ENCODE results near the gene ECT2.
"Not testable (repeated sequence)": the region's sequence is repeated elsewhere in the genome, so short reads cannot be mapped to it uniquely, and the experiment has no call there.

The ECT2 gene

GRCh38 chr3:172750368-172751174 is at the start of gene ECT2:
ECT2 (plus strand) TSS chr3:172750726; CDS start chr3:172754531, 3,805 bp downstream.
- no peaks in the 10 kb centered on the region for H3K9me3 ChIP-seq (ENCODE audit: low read length)
- peaks cover 16% of the 10 kb centered on the region for H3K36me3 ChIP-seq (ENCODE audit: insufficient read depth, low read length)
- H3K4me1 ChIP-seq (ENCODE audit: insufficient read depth, low read length): peaks cover 13% of the 10 kb centered on the region
- no peaks in the 10 kb centered on the region for H3K27me3 ChIP-seq (ENCODE audit: insufficient read depth, low read length)
- H2AFZ ChIP-seq (ENCODE audit: low read depth, low read length): peak within 1 kb of the TSS; percentile 96
- H3K4me3 ChIP-seq (ENCODE audit: low read length): peak within 1 kb of the TSS; percentile 99

- Histone ChIP-seq H3K4me3 (ENCODE audit: low read length) (no peak overlapping the region), H3K27me3 (ENCODE audit: insufficient read depth, low read length) (no peaks in the 10 kb centered on the region), H3K9me3 (ENCODE audit: low read length) (no peaks in the 10 kb centered on the region), H3K36me3 (ENCODE audit: insufficient read depth, low read length) (no peaks in the 10 kb centered on the region), H2AFZ (ENCODE audit: low read depth, low read length) (no peak overlapping the region), H3K4me1 (ENCODE audit: insufficient read depth, low read length) (peaks cover 21% of the 10 kb centered on the region)
Observed at GRCh38 chr3:172700936-172701455, 49.5 kb upstream of the ECT2 start.

- no peak overlapping the region for H3K4me3 ChIP-seq (ENCODE audit: low read length)
- no peak overlapping the region for H2AFZ ChIP-seq (ENCODE audit: low read depth, low read length)
- peaks cover 21% of the 10 kb centered on the region for H3K4me1 ChIP-seq (ENCODE audit: insufficient read depth, low read length)
- H3K9me3 ChIP-seq (ENCODE audit: low read length): no peaks in the 10 kb centered on the region
- no peaks in the 10 kb centered on the region for H3K27me3 ChIP-seq (ENCODE audit: insufficient read depth, low read length)
- H3K36me3 ChIP-seq (ENCODE audit: insufficient read depth, low read length): no peaks in the 10 kb centered on the region
Observed at GRCh38 chr3:172701751-172702150, 48.8 kb upstream of the ECT2 start.

GRCh38 chr3:172702256-172702655 is 48.3 kb upstream of the ECT2 start:
- no peak overlapping the region for H2AFZ ChIP-seq (ENCODE audit: low read depth, low read length)
- H3K4me3 ChIP-seq (ENCODE audit: low read length): no peak overlapping the region
- no peaks in the 10 kb centered on the region for H3K36me3 ChIP-seq (ENCODE audit: insufficient read depth, low read length)
- peaks cover 20% of the 10 kb centered on the region for H3K4me1 ChIP-seq (ENCODE audit: insufficient read depth, low read length)
- no peaks in the 10 kb centered on the region for H3K9me3 ChIP-seq (ENCODE audit: low read length)
- H3K27me3 ChIP-seq (ENCODE audit: insufficient read depth, low read length): no peaks in the 10 kb centered on the region

GRCh38 chr3:172702731-172703130 is 47.8 kb upstream of the ECT2 start:
- not testable (repeated sequence) for H2AFZ ChIP-seq (ENCODE audit: low read depth, low read length); H3K27me3 ChIP-seq (ENCODE audit: insufficient read depth, low read length); H3K4me3 ChIP-seq (ENCODE audit: low read length); H3K36me3 ChIP-seq (ENCODE audit: insufficient read depth, low read length); H3K9me3 ChIP-seq (ENCODE audit: low read length)
- peaks cover 15% of the 10 kb centered on the region for H3K4me1 ChIP-seq (ENCODE audit: insufficient read depth, low read length)

GRCh38 chr3:172704001-172704400 is 46.5 kb upstream of the ECT2 start:
- Histone ChIP-seq H2AFZ (ENCODE audit: low read depth, low read length) (no peak overlapping the region), H3K4me1 (ENCODE audit: insufficient read depth, low read length) (peaks cover 3% of the 10 kb centered on the region), H3K27me3 (ENCODE audit: insufficient read depth, low read length) (no peaks in the 10 kb centered on the region), H3K4me3 (ENCODE audit: low read length) (no peak overlapping the region), H3K36me3 (ENCODE audit: insufficient read depth, low read length) (no peaks in the 10 kb centered on the region), H3K9me3 (ENCODE audit: low read length) (no peaks in the 10 kb centered on the region)

GRCh38 chr3:172705170-172705569 is 45.4 kb upstream of the ECT2 start:
- H3K4me3 ChIP-seq (ENCODE audit: low read length): no peak overlapping the region
- H3K9me3 ChIP-seq (ENCODE audit: low read length): no peaks in the 10 kb centered on the region
- no peaks in the 10 kb centered on the region for H3K36me3 ChIP-seq (ENCODE audit: insufficient read depth, low read length)
- no peaks in the 10 kb centered on the region for H3K27me3 ChIP-seq (ENCODE audit: insufficient read depth, low read length)
- H2AFZ ChIP-seq (ENCODE audit: low read depth, low read length): no peak overlapping the region
- peaks cover 9% of the 10 kb centered on the region for H3K4me1 ChIP-seq (ENCODE audit: insufficient read depth, low read length)

- Histone ChIP-seq H3K27me3 (ENCODE audit: insufficient read depth, low read length) (no peaks in the 10 kb centered on the region), H3K36me3 (ENCODE audit: insufficient read depth, low read length) (no peaks in the 10 kb centered on the region)
Observed at GRCh38 chr3:172707030-172707429, 43.5 kb upstream of the ECT2 start.

GRCh38 chr3:172707967-172708366 is 42.6 kb upstream of the ECT2 start:
- Histone ChIP-seq H3K9me3 (ENCODE audit: low read length) (no peaks in the 10 kb centered on the region), H3K4me3 (ENCODE audit: low read length) (no peak overlapping the region), H2AFZ (ENCODE audit: low read depth, low read length) (no peak overlapping the region), H3K27me3 (ENCODE audit: insufficient read depth, low read length) (no peaks in the 10 kb centered on the region), H3K36me3 (ENCODE audit: insufficient read depth, low read length) (no peaks in the 10 kb centered on the region), H3K4me1 (ENCODE audit: insufficient read depth, low read length) (peaks cover 11% of the 10 kb centered on the region)

More at GRCh38 chr3:172707030-172707429, 43.5 kb upstream of the ECT2 start:
- Histone ChIP-seq H3K4me1 (ENCODE audit: insufficient read depth, low read length) (peaks cover 11% of the 10 kb centered on the region), H3K4me3 (ENCODE audit: low read length) (no peak overlapping the region), H3K9me3 (ENCODE audit: low read length) (no peaks in the 10 kb centered on the region), H2AFZ (ENCODE audit: low read depth, low read length) (no peak overlapping the region)

GRCh38 chr3:172708921-172709773 is 41.4 kb upstream of the ECT2 start:
- Histone ChIP-seq H3K36me3 (ENCODE audit: insufficient read depth, low read length) (no peaks in the 10 kb centered on the region), H3K9me3 (ENCODE audit: low read length) (no peaks in the 10 kb centered on the region), H3K4me3 (ENCODE audit: low read length) (no peak overlapping the region), H2AFZ (ENCODE audit: low read depth, low read length) (no peak overlapping the region), H3K4me1 (ENCODE audit: insufficient read depth, low read length) (peaks cover 11% of the 10 kb centered on the region), H3K27me3 (ENCODE audit: insufficient read depth, low read length) (no peaks in the 10 kb centered on the region)

- no peaks in the 10 kb centered on the region for H3K9me3 ChIP-seq (ENCODE audit: low read length)
- no peaks in the 10 kb centered on the region for H3K27me3 ChIP-seq (ENCODE audit: insufficient read depth, low read length)
- peak overlapping the region; percentile 83 for H3K4me3 ChIP-seq (ENCODE audit: low read length)
- H2AFZ ChIP-seq (ENCODE audit: low read depth, low read length): peak overlapping the region; percentile 96
- H3K36me3 ChIP-seq (ENCODE audit: insufficient read depth, low read length): no peaks in the 10 kb centered on the region
- peaks cover 11% of the 10 kb centered on the region for H3K4me1 ChIP-seq (ENCODE audit: insufficient read depth, low read length)
Observed at GRCh38 chr3:172709774-172710663, 40.5 kb upstream of the ECT2 start.

GRCh38 chr3:172710664-172711453 is 39.7 kb upstream of the ECT2 start, which contains the start of gene NCEH1:
NCEH1 (minus strand) TSS chr3:172711067; CDS start chr3:172710984, 83 bp downstream.
- Histone ChIP-seq H2AFZ (ENCODE audit: low read depth, low read length) (peak within 1 kb of the TSS; percentile 96), H3K27me3 (ENCODE audit: insufficient read depth, low read length) (no peaks in the 10 kb centered on the region), H3K36me3 (ENCODE audit: insufficient read depth, low read length) (no peaks in the 10 kb centered on the region), H3K9me3 (ENCODE audit: low read length) (no peaks in the 10 kb centered on the region), H3K4me1 (ENCODE audit: insufficient read depth, low read length) (peaks cover 11% of the 10 kb centered on the region), H3K4me3 (ENCODE audit: low read length) (peak within 1 kb of the TSS; percentile 83)
